Iris pigment epithelial cell (primary cell): ENCODE results near the gene DNALI1.
A peak's percentile ranks its signal among the peaks of the same experiment; 100 is the strongest.
"Not testable (repeated sequence)": the region's sequence is repeated elsewhere in the genome, so short reads cannot be mapped to it uniquely, and the experiment has no call there.

Source experiments
- DNase-seq: peaks from one replicate; pipeline ENCODE4 v3.0.0-alpha.2; 2011; ENCODE audit warnings: low read depth

DNALI1 gene

GRCh38 chr1:37556712-37557196, at the start of gene DNALI1:
TSS of gene DNALI1 (plus strand) at chr1:37556940. CDS start at chr1:37556995, 55 bp downstream.
- DNase-seq: peak; percentile 94

GRCh38 chr1:37509181-37509580, 47.6 kb upstream of the DNALI1 start:
- DNase-seq: peak; percentile 42

GRCh38 chr1:37513795-37514349, 42.9 kb upstream of the DNALI1 start:
- DNase-seq: peak; percentile 21

- DNase-seq: peak; percentile 77
Measured at GRCh38 chr1:37514350-37515184, 42.2 kb upstream of the DNALI1 start, which contains the start of gene MEAF6. TSS of gene MEAF6 (minus strand) at chr1:37514766. CDS start at chr1:37514746, 20 bp downstream.

- no peak for DNase-seq
Measured at GRCh38 chr1:37515185-37516034, 41.3 kb upstream of the DNALI1 start.

- no peak for DNase-seq
Measured at GRCh38 chr1:37517569-37517968, 39.2 kb upstream of the DNALI1 start.

GRCh38 chr1:37518241-37518640, 38.5 kb upstream of the DNALI1 start:
- DNase-seq: not testable (repeated sequence)

GRCh38 chr1:37518929-37519328, 37.8 kb upstream of the DNALI1 start:
- not testable (repeated sequence) for DNase-seq

- no peak for DNase-seq
Measured at GRCh38 chr1:37519613-37520012, 37.1 kb upstream of the DNALI1 start.

GRCh38 chr1:37529888-37530287, 26.9 kb upstream of the DNALI1 start:
- DNase-seq: not testable (repeated sequence)

- not testable (repeated sequence) for DNase-seq
Measured at GRCh38 chr1:37532418-37533156, 24.2 kb upstream of the DNALI1 start.

- DNase-seq: no peak
Measured at GRCh38 chr1:37533317-37534093, 23.2 kb upstream of the DNALI1 start.

- DNase-seq: peak; percentile 95
Measured at GRCh38 chr1:37537378-37537777, 19.4 kb upstream of the DNALI1 start.

GRCh38 chr1:37539154-37539553, 17.6 kb upstream of the DNALI1 start:
- not testable (repeated sequence) for DNase-seq

GRCh38 chr1:37540036-37540785, 16.5 kb upstream of the DNALI1 start:
- DNase-seq: no peak

GRCh38 chr1:37544530-37544929, 12.2 kb upstream of the DNALI1 start:
- no peak for DNase-seq

- no peak for DNase-seq
Measured at GRCh38 chr1:37545019-37545418, 11.7 kb upstream of the DNALI1 start.

- DNase-seq: peak; percentile 45
Measured at GRCh38 chr1:37549341-37549740, 7.4 kb upstream of the DNALI1 start.

GRCh38 chr1:37553598-37553926, 3.2 kb upstream of the DNALI1 start:
- DNase-seq: no peak
